SU-DHL-6 (cell line): ENCODE data around the gene PPFIBP1.

Experiments used
- CTCF ChIP-seq: fragments of 200-600 bp; sonication (generic); IDR thresholded peaks from one replicate; pipeline ENCODE4 v1.5.1; 2017; ENCODE audit warnings: antibody characterized with exemption, mild to moderate bottlenecking, low read length, moderate library complexity; ENCODE audit not compliant: insufficient read depth, poor library complexity, severe bottlenecking
- EZH2phosphoT487 ChIP-seq: fragments of 200-600 bp; sonication (generic), shearing (Covaris generic); conservative IDR thresholded peaks from 2 replicates; pipeline ENCODE4 v1.6.1; 2018; ENCODE audit warnings: mild to moderate bottlenecking, antibody characterized with exemption, low read length, moderate library complexity, mixed read lengths

GRCh38 chr12:27552886-27553560 is 29.0 kb downstream of the PPFIBP1 start:
- TF ChIP-seq CTCF (no peak), EZH2phosphoT487 (no peak)
